SHP77 treated with DMSO at 0.1 percent for 48 hours (cell line): ENCODE results near the gene PEX26.
"Not testable (repeated sequence)": the region's sequence is repeated elsewhere in the genome, so short reads cannot be mapped to it uniquely, and the experiment has no call there.

ENCODE experiments used
- DNase-seq: peaks from one replicate; lab custom pipeline; 2025; lab: John Stamatoyannopoulos, UW

The PEX26 gene

GRCh38 chr22:18077639-18078328 is at the start of gene PEX26:
TSS of gene PEX26 (plus strand) at chr22:18077990. CDS start at chr22:18078377, 387 bp downstream.
- peak; percentile 57 for DNase-seq

GRCh38 chr22:18028817-18029527 is 48.8 kb upstream of the PEX26 start:
- DNase-seq, result no peak

- no peak for DNase-seq
These were observed 48.0 kb upstream of the PEX26 start for GRCh38 chr22:18029686-18030267.

- no peak for DNase-seq
These were observed 45.9 kb upstream of the PEX26 start for GRCh38 chr22:18031695-18032454.

GRCh38 chr22:18032455-18033101 is 45.2 kb upstream of the PEX26 start:
- no peak for DNase-seq

GRCh38 chr22:18033204-18033998 is 44.4 kb upstream of the PEX26 start:
- DNase-seq, result no peak

- no peak for DNase-seq
These were observed 43.7 kb upstream of the PEX26 start for GRCh38 chr22:18034076-18034475.

GRCh38 chr22:18035751-18036150 is 42.0 kb upstream of the PEX26 start:
- DNase-seq, result peak; percentile 68

DNA sequence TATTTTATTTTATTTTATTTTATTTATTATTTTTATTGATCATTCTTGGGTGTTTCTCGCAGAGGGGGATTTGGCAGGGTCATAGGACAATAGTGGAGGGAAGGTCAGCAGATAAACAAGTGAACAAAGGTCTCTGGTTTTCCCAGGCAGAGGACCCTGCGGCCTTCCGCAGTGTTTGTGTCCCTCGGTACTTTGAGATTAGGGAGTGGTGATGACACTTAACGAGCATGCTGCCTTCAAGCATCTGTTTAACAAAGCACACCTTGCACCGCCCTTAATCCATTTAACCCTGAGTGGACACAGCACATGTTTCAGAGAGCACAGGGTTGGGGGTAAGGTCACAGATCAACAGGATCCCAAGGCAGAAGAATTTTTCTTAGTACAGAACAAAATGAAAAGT is 36.9 kb upstream of the PEX26 start:
- not testable (repeated sequence) for DNase-seq

DNA sequence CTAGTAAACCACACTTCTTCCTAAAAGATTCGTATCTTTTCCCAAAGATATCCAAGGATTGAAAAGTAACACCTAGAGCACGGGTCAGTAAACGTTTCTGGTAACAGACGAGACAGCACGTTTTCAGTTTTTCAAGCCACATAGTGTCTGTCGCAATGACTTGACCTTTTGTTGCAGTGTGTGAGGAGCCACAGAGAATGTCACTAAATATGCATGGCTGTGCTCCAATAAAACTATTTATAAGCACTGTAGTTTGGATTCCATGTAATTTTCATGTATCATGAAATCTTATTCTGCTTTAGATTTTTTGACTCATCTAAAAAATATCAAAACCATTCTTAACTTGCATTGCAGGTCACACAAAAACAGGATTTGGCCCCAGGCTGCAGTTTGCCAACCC is 35.1 kb upstream of the PEX26 start:
- DNase-seq, result no peak

DNA sequence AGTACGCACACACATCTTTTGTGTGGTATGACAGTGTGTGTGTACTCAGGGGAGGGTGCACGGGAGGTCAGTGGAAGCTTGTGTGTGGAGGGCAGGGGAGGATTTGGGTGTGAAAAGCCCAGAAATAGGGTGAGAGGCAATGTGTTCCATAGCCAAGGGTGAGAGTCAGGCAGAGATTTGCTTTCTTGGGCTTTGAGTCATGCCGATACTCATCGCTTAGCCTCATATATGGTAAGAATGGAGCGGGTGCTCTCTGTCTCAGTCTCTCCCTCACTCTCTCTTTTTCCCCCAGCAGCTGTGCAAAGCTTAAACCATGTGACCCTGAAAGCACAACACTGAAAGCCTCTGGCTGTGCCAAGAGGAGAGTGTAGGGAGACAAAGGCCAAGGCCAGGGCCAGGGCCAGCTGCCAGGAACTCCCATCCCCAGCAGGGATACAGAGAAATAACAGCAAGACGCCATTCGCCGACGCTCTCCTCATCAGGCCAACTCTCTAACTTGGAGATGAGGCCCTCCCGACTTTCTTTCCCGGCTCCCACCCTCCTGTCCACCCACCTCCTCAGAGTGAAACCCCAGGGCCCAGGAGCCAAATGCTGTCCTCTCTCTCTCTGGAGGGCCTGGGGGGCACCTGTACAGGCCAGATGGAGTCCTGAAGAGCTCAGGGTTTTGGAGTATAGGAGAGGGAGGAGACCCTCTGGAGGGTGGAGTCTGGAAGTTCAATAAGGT is 33.1 kb upstream of the PEX26 start:
- DNase-seq, result peak; percentile 79

- DNase-seq, result no peak
These were observed 32.0 kb upstream of the PEX26 start for GRCh38 chr22:18045794-18046193.

DNA sequence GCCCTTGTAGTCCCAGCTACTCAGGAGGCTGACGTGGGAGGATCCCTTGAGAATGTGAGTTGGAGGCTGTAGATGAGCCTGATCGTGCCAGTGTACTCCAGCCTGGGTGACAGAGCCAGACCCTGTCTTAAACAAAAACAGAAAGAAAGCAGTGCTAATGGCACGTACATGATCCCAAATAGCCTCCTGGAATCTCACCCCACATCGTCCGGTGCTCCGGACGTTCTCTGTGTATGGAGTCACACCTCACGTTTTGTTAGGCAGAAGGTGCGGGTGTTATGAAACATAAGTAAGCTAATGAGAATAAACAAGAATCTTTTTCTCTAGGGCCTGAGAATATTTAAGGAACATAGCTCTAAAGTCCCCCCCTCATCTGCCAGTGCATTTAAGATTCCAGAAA is 29.7 kb upstream of the PEX26 start:
- DNase-seq, result no peak

- DNase-seq, result no peak
These were observed 29.3 kb upstream of the PEX26 start for GRCh38 chr22:18048441-18048898.

DNA sequence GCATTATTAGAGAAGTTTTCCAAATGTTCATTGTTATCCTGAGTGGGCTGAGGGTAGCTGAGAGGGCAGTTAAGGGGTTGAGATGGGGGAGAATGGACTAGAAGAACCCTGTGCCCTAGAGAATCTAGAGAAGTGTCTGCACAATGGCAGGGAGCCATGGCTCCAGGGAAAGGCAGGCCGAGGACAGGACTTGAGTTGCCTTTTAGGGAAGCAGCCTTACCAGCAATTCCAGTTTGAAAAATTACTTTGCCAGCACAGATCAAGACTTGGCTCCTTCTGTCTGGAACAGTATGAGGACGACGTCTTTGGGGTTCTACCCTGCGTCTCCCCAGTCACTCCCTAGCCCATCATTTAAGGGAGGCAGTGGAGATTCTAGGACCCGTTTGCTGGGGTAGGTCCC is 27.7 kb upstream of the PEX26 start:
- DNase-seq, result no peak

GRCh38 chr22:18051113-18051512 is 26.7 kb upstream of the PEX26 start:
- not testable (repeated sequence) for DNase-seq

DNA sequence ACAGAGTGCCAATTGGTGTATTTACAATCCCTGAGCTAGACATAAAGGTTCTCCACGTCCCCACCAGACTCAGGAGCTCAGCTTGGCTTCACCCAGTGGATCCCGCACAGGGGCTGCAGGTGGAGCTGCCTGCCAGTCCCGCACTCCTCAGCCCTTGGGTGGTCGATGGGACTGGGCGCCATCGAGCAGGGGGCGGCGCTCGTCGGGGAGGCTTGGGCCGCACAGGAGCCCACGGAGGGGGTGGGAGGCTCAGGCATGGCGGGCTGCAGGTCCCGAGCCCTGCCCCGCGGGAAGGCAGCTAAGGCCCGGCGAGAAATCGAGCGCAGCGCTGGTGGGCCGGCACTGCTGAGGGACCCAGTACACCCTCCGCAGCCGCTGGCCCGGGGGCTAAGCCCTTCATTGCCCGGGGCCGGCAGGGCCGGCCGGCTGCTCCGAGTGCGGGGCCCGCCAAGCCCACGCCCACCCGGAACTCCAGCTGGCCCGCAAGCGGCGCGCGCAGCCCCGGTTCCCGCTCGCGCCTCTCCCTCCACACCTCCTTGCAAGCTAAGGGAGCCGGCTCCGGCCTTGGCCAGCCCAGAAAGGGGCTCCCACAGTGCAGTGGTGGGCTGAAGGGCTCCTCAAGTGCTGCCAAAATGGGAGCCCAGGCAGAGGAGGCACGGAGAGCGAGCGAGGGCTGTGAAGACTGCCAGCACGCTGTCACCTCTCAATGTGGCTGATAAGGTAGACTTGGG is 24.4 kb upstream of the PEX26 start:
- DNase-seq, result not testable (repeated sequence)

DNA sequence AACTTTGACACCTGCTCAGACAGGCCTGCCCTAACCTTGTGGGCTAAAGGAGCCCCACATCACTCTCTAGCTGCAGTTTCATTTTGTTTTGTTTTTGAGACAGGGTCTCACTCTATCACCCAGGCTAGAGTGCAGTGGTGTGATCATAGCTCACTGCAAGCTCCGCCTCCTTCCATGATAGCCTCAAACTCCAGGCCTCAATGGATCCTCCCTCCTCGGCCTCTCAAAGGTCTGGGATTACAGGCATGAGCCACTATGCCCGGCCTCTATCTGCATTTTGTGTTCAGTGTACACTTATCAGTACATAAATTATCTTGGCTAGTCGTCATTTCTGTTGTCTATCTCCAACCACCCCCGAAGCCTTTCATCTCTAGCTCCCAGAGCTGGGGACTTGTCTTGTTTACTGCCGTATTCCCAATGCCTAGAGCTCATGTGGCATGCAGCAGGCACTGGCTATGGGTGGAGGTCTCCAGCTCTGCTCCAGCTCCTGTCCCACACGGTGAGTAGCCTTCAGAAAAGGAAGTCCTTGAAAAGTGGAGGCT is 22.1 kb upstream of the PEX26 start:
- no peak for DNase-seq

DNA sequence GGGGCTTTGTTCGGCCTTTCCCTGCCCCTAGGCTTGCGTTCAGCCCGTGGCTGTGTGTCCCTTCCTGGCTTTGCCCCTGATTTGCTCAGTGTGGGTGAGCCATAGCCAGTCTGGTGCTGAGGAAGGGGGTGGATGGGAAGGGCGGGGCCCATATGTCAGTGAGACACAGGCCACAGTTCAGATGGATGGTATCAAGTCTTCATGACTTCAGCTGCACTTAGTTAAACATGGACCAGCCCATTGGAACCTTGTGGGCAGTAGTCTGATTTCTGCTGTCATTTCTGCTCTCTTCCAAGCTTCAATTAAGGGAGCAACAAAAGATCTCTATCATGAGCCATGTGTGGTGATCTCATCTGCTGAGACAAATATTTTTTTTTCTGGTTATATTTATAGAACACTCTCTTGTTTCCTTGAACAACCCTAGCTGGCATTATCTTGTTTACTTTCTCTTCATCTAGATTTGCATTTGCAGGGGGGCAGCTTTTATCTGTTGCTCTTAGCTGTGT is 21.6 kb upstream of the PEX26 start:
- DNase-seq, result no peak
